Activated CD8-positive, alpha-beta memory T cell treated with anti-CD3 and anti-CD28 coated beads, Interleukin-2, amount 50 U/mL, for 48 hours (primary cell): ENCODE data around the gene GARIN3.
A peak's percentile ranks its signal among the peaks of the same experiment; 100 is the strongest.

Experiments used
- DNase-seq: peaks from one replicate; pipeline ENCODE4 v3.0.0-alpha.2; 2020

GARIN3 gene

DNA sequence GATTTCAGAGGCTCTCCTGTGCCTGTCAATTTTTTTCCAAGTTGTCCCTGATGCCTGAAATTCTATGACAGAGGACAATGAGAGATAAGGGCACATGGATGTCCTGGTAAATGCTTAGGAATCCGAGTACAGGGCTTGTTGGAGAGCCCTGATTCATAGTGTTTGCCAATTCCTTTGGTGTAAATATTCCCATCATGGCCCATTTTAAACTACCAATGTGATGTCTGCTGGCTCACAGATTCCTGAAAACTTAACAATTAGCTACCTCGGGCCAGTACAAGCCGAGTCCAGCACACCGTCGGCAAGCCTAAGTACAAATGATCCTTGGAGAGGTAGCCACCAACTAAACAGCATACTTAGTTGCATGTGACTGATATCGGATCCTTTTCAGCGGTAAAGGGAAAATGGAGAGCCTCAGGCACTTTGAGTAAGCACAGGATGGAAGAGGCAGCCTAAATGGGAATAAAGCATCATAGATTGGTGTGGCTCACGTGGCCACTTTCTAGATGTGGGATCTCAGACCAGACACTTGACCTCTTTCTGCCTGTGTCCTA, 18.1 kb upstream of the GARIN3 start:
- DNase-seq, result no peak

DNA sequence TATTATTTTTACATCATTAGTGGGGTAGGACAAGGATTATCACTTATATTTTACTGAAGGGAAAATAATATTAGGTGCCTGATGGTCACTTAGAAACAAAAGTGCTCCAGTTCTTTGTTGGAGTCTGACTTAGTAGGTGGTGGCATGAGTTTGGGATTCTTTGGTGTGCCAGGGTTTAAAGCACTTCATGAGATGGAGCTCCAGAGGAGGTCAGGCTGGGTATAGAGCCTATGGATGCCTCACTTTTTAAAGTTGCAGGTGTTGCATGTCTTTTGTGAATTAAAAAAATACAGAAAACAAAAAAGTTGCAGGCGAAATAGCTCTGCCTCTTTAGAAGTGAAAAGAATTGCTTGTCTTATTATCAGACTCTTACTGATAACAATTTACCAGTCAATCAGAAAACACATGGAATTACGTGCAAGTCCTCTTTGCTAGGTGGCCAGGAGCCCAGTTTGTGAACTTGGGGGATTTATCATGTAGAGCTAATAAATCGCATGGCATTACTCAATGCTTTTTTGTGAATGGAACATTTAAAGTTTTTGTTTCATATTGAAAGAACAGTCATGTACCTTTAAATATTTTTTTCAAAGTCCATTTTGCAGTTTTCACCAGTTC, 16.2 kb upstream of the GARIN3 start:
- no peak for DNase-seq

DNA sequence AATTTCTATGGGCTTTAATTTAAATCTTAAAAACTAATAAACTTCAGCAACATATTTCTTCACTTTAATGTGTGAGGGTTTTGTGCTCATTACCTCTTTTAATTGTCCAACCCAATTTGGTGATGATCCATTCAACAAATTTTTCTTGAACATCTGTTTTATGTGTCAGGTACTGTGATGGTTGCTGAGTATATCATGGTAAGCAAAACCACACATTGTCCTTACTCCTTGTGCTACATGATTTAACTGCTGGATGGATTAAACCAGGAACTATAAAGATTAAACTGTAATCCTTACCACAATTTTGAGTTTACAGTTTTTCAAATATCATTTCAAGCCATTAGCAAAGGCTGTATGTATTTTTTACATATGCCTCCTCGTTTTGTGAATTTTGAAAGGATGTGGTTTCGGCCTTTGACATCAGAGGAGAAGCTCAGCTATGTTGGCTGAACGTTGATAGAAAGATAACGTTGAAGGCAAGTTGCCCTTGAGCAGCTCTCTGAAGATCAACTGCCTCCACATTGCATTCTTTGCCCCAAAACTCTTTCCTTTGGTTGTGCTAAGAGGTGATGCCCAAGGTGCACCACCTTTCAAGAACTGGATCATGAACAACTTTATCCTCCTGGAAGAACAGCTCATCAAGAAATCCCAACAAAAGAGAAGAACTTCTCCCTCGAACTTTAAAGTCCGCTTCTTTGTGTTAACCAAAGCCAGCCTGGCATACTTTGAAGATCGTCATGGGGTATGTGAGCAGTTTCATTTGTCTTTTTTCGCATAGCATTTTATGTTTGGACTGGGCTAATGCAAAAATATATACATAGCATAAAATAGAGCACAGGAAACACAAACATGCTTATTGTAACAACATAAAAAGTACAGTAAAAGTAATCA, 14.6 kb upstream of the GARIN3 start, which contains the start of gene ITK:
TSS of gene ITK (plus strand) at position 467 of the 891 bp plus-strand sequence. CDS start at position 605, 138 bp downstream.
- DNase-seq, result no peak

DNA sequence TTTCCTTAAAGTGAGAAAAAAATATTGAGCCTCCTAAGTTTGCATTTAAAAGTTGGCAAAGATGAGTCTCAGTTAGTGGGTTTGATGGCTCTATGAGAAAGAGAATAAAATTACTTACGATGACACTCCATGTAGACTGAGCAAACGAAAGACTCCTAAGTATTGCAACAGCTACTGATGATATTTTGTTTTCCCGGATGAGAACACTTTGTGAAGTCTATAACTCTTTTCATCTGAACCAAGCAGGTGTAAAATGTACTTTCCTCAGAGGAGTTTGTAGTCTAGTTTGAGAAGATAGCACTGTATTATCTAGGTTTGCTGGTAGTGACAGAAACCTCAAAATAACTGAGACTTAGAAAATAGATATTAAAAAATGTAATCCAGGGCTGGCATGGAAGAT, 12.9 kb upstream of the GARIN3 start:
- no peak for DNase-seq

DNA sequence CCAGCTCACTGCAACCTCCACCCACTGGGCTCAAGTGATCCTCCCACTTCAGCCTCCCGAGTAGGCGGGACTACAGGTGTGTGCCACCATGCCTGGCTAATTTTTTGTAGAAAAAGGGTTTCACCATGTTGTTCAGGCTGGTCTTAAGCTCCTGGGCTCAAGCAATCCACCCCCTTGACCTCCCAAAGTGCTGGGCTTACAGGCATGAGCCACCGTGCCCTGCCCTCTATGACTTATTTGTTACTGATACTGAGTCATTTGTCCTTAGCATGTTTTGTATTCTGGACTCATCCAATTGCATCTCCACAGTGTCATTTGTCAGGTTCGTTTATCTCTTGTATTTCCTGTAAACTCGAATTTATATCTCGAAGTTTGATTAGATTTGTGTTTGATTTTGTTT, 11.9 kb upstream of the GARIN3 start:
- DNase-seq, result peak; percentile 63

DNA sequence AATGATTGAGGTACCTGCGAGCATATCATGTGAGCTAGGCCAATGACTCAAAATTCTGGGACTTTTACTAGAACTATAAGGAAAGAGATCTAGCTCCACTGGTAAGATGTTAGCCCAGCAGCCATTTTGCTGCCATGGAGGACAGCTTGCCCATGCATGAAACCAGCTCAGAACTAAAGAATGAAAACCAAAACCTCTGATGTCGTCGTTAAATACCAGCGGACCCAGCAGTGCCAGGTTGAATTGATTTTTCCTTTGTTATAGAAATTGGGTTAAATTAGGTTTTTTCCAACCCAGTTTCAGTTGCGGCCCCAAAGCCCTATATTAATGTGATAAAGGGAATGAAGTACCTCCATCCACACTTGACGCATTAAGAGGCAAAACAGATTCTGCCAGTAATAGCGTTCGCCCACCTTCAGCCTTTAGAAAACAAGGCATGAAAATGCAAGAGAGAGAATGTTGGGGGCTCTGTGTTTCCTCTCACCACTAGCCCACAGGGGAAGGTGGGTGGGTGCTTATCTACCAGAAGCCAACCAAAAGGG, 9.1 kb upstream of the GARIN3 start:
- peak; percentile 66 for DNase-seq

DNA sequence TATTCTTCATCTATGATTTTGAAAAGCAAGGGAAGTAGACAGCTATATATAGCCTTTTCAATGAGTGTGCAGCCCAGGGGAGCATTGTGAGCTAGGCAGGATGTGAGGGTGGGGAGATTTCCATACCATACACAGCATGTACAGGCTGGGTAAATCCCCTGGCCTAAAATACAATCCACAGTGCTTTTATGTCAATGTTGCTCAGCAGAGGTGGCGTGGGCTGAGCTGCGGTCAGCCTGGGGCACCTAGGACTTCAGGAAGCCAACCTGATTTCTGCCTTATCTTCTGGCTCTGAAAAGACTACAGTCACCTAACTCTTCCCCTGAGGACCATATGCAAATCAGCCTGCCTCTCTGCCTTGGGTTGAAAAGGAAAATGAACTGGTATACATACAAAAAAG, 6.3 kb upstream of the GARIN3 start:
- DNase-seq, result peak; percentile 86

DNA sequence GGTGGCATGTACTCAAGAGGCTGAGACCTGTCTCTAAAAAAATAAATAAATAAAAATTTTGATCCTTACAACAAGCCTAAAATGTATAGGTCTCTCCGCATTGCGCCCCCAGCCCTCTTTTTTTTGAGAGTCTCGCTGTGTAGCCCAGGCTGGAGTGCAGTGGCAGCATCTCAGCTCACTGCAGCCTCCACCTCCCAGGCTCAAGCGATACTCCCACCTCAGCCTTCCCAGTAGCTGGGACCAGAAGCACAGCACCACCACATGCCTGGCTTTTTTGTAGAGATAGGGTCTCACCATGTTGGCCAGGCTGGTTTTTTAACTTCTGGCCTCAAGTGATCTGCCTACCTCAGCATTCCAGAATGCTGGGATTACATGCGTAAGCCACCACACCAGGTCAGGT, 2.2 kb upstream of the GARIN3 start:
- DNase-seq, result no peak

DNA sequence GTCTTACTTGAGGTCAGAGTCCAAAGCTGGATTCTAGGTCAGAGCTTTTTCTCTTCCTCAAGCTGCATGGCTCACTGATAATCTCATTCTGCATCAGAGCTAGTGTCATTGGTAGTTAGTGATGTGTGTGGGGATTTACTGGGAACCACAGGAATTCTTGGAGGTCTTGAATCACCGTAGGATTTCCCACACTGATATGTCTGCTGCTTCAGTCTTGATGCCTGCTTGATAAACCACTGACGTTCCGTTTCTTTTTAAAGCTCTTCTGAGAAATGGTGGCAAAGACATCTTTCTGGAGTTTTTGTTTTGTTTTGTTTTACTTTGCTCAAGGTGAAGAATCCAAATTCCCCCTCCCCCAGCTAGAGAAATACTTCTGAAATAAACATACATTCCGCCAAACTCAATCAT, 1.2 kb upstream of the GARIN3 start:
- no peak for DNase-seq

DNA sequence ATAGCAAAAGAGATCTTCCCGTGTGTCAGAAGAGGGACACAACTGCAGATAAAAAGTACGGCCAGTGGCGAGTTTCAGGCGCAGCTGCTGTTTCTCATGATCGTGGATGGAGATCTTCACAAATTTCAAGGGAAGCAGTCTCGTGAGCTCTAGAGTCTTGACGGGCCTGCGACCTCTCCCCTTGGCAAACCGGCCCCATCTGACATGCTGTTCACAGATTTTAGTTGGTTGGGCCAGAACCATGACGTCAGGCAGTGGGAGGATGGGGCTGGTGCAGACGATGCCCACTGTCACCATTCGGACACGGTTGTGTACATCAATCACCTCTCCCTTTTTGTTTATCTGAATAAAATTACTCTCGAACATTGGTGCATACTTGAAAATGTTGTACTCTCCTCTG, 396 bp downstream of the GARIN3 start:
- peak; percentile 50 for DNase-seq

DNA sequence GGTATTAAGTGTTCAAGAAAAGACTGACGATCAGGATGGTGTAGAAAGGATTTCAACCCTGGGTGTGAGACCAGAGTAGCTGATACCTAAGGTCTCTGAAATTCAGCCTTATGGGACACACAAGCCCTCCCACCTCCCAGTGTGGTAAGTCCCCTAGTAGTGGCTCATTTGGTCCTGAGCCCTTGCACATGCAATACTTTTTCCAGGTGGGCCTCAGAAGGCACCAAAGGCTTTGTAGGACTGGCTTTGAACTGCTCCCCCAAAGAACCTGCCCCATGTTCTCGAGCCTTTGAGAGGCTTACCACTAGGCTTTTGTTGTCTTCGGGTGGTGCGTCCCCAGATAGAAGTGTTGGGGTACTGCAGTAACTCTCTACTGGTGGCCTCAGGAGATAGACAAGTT, 803 bp downstream of the GARIN3 start:
- DNase-seq, result peak; percentile 53

DNA sequence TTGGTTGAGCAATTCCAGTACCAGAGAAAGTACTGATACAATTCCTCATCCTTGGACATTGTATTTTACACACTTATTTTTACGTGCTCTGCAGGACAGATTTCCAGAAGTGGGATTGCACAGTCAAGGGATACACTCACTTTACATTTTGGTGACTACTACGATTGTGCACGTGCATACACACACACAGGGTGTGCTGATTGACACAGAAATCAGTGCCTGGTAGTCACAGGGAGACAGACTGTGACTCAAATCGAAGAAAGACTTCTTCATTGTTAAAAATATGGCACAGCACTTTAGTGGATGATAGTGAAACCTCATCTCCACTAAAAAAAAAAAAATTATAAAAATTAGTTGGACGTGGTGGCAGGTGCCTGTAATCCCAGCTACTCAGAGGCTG, 1.5 kb downstream of the GARIN3 start:
- DNase-seq, result peak; percentile 28

DNA sequence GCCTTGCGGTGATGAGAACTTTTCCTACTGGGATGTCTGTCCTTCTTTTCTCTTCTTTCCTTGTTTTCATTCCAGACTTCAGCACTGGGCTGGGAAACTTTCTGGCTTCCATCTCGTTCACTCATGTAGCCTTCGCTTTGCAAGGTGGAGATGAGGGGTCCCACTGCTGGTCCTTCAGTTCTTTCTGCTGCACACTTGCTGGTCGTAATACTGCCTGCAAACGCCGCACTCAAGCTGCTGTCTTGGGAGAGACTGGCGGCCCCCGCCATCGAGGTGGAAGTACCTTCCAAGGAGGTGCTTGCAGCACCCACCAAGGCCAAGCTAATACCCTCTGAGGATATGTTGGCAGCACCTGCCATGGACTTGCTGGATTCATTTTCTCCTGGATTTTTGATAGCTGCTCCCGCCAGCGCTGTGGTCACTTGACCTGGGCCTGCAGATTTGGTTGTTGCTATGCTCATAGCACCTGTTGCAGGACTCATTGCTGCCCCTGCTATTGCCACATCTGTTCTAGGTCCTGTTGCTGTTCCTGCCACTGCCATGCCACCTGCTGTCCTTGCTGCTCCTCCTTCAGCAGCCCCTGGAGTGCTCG, 3.0 kb downstream of the GARIN3 start:
- peak; percentile 51 for DNase-seq

DNA sequence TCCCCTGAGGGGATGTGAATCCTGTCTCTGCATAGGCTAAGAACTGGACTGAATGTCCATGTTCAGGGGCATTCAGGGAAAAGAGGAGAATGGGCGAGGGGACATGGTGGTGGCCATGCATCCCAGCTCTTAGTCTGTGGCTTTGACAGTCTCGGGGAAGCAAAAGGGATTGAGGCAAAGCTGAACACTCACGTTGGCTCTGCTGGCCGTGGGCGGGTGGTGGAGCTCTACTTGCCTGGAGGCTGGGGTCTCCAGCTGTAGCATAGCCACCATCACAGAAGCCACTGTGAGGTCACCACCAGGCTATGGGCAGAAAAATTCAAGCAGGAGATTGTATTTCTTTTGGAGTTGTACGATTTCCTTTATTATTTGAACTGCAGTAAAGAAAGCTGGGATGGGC, 4.1 kb downstream of the GARIN3 start:
- DNase-seq, result peak; percentile 48

DNA sequence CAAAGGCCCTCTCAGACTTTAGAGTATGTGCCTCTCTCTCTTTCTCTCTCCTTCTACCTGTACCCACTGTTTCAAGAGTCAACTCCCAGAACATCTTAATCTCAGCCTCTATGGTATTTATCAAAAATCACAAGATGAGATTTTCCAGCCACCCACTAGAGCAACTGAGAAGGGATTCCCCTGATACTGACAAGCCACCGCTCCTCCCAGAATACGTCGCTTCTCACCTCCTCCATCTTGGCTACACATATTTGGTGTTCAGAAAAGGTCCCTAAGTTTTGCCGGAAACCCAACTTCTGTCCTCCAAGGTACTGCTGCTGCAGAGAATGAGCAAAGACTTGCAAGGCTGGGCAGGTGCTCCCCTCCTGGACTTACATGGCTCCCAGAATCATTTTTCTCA, 6.1 kb downstream of the GARIN3 start:
- DNase-seq, result peak; percentile 62

DNA sequence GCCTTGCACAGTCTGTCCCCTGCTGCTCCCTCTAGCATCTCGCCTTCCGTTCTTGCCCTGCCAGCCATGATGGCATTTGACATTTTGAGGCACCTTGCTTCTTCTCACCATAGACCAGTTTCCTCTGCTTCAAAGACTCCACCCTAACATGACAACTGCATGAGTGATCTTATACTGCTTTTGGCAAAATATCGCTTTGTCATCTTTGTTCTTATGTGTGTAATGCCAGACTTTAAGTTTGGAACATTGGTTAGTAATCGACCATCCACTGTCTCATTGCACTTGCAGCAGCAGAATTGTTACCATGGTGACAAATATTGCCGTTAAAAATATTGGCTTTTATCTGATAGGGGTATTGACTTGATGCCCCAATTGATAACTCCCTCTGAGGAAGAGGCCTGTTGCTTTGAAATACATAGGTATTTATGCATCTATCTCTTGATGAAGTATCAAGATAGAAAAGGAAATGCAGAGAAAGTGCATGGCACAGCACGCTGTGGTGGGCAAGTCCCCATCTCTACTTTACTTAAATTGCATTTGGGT, 6.8 kb downstream of the GARIN3 start:
- peak; percentile 51 for DNase-seq

DNA sequence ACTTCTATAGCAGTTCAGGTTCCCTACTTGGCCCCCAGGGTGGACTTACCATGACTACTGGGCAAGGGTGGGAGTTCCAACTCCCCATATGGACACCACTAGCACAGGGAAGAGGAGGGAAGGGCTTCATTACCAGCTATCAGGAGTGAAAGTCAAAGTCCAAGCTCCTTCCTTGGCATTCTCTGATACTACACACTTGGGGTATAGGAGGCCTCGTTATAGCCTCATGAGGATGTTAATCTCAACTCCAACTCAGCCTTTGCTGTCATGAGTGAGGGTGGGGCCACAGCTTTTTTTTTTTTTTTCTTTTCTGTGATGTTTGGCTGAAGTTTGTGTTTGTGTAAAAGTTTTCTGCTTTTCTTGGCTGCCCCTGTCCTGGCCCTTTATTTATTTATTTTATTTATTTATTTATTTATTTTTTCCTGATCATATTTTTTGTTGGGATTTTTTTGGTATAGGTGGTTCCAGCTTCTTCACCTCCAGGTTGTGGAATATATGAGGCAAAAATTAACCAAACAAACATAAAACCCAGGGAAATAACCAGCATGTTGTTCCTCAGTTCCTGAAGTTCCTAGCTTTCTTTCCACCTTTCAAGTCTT, 8.7 kb downstream of the GARIN3 start:
- DNase-seq, result peak; percentile 56

DNA sequence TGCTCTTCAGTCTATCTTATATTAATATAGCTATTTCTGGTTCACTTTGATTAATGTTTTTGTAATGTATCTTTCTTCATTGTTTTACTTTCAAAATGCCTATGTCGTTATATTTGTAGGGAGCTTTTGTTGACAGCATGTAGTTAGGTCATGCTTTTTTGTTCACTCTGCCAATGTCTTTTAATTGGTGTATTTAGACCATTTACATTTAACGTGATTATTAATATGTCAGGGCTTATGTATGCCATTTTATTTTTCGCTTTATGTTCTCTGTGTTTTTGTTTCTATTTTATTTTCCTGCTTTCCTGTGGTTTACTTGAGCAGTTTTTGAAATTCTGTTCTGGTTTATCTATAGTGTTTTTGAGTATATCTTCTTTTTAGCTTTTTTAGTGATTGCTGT, 10.8 kb downstream of the GARIN3 start:
- DNase-seq, result no peak

DNA sequence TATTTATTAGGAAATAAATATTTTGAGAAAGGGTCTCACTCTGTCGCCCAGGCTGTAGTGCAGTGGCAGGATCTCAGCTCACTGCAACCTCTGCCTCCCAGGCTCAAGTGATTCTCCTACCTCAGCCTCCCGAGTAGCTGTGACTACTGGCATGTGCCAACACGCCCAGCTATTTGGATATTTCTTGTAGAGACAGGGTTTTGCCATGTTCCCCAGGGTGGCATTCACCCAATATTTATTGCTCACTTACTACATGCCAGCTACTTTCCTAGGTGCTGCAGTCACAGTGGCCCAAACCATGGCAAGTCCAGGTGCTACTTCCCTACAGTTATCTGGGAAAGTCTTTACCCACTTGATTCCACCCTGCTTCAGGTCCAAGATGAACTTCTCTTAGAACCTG, 15.1 kb downstream of the GARIN3 start:
- DNase-seq, result no peak

DNA sequence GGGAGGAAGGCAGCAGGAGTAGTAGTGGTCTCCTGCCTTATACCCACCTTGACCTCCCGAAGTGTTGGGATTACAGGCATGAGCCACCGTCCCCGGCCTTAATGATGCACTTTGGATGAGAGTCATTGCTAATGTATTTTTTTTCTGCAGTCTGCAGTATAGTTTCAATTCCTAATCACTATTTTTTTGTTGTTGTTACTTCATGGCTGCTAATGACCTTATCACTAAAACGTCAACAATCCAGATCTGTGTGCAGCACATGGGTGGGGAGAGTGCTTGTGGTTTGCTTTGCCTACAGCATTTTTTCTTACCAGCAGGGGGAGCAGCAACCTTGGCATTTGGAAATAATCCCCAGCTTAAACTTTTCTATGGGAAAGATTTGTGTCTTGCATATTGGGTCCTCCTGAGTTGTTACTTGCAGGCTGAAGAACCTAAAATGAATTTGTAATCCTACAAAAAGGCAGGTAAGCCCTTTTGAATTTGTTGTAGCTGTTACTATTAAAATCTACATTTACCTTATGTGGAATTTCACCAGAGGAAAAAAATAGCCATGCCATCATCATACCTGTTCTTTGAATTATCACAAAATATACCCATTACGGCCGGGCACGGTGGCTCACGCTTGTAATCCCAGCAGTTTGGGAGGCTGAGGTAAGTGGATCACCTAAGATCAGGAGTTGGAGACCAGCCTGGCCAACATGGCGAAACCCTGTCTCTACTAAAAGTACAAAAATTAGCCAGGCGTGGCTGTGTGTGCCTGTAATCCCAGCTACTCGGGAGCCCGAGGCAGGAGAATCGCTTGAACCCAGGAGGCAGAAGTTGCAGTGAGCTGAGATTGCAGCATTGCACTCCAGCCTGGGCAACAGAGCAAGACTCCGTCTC, 17.1 kb downstream of the GARIN3 start:
- DNase-seq, result peak; percentile 85

DNA sequence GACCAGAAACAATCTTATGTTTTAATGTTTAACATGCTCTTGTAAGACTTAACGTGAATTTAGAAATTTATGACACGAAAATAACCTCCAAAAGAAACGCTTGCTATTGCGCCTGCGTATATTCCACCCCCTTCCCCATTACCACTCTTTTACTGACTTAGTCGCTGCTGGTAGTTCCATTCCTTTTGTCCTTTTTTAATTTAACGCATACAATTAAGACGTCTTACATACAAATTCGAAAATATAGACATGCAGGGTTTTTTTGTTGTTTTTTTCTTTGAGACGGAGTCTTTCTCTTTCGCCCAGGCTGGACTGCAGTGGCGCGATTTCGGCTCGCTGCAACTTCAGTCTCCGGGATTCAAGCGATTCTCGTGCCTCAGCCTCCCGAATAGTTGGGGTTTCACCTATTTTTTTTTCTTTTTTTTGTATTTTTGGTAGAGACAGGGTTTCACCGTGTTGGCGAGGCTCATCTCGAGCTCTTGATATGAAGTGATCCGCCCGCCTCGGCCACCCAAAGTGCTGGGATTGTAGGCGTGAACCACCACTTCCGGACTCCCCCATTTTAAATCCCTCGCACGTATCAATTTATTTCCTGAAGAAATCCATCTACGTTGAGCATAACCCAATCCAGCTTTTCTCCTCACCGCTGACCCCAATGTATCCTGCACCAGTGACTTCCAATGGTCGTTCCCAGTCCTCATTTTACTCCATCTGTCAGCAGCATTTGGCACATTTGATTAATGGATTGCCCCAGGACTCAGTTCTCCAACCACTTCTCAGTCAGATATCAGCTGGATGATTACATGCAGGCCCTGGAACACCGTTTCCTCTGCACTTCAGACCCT, 22.7 kb downstream of the GARIN3 start:
- DNase-seq, result no peak
